Upper lobe of left lung (tissue), 6 donors: ENCODE results near the gene GCLM. TPM values are rescaled to one million over a fixed set of nuclear protein-coding genes. Genes with fewer than 3 reads are reported as not detected.
"Not testable (repeated sequence)": the region's sequence is repeated elsewhere in the genome, so short reads cannot be mapped to it uniquely, and the experiment has no call there.

Experiments used
- ATAC-seq, 2 donors: fragments of 200-7000 bp; cut with Tn5 transposase; one replicate each; pipeline ENCODE4 v1.9.1; 2022; ENCODE audit warnings: mild to moderate bottlenecking in 2 of 2, moderate library complexity in 2 of 2; ENCODE audit not compliant: low FRiP score in 2 of 2
- DNase-seq, 2 donors: peaks; one replicate each; pipeline ENCODE4 v3.0.0-alpha.2; 2019 to 2020
- H3K27ac ChIP-seq, 4 donors: fragments of 200-600 bp; sonication (generic); one replicate each; pipeline ENCODE4 v1.5.1; 2016 to 2019
- H3K27me3 ChIP-seq, 4 donors: fragments of 200-600 bp; sonication (generic); one replicate each; pipeline ENCODE4 v1.5.1; 2017 to 2019
- H3K36me3 ChIP-seq, 4 donors: fragments of 200-600 bp; sonication (generic); one replicate each; pipeline ENCODE4 v1.5.1; 2016 to 2019
- H3K4me1 ChIP-seq, 4 donors: fragments of 200-600 bp; sonication (generic); one replicate each; pipeline ENCODE4 v1.5.1; 2018 to 2019
- H3K4me3 ChIP-seq, 4 donors: fragments of 200-600 bp; sonication (generic); one replicate each; pipeline ENCODE4 v1.5.1; 2017 to 2019; ENCODE audit warnings: mild to moderate bottlenecking in 2 of 4, moderate library complexity in 1 of 4
- H3K9me3 ChIP-seq, 4 donors: fragments of 200-600 bp; sonication (generic); one replicate each; pipeline ENCODE4 v1.5.1; 2018 to 2019
- EP300 ChIP-seq, 4 donors: sonication (generic); formaldehyde crosslinking; IDR thresholded peaks; one replicate each; pipeline ENCODE4 v1.5.1; 2017; ENCODE audit warnings: antibody characterized with exemption in 4 of 4, control low read depth in 2 of 4
- POLR2A ChIP-seq, 4 donors: fragments of 450-650 bp; IDR thresholded peaks; one replicate each; pipeline ENCODE4 v1.5.1; 2016 to 2017; ENCODE audit warnings: antibody characterized with exemption in 4 of 4, mild to moderate bottlenecking in 2 of 4
- POLR2AphosphoS5 ChIP-seq, 2 donors: sonication (generic); formaldehyde crosslinking; IDR thresholded peaks; one replicate each; pipeline ENCODE4 v1.5.1; 2017; ENCODE audit warnings: antibody characterized with exemption in 2 of 2
- WGBS, 2 donors: methylation state at CpG; one replicate each; pipeline ENCODE4 v1.1.5; 2017 to 2018; 5-methylcytosine and 5-hydroxymethylcytosine counted together
- total RNA-seq, 6 donors: library from RNA; depleted of rRNA in 4 of 6; stranded (reverse); fragments of >200 nt in 4 of 6; gene quantifications; one replicate each; pipeline versions ENCODE4 v1.1.0 to v1.2.1, GENCODE V29; 2016 to 2021
- TF ChIP-seq, protein P1 (sequence below), 6 experiments: fragments of 450-650 bp in 4 of 6; fragments of 200-600 bp in 2 of 6; sonication (generic) in 2 of 6; IDR thresholded peaks; one replicate each; pipeline ENCODE4 v1.5.1; 2016 to 2019; ENCODE audit warnings: antibody characterized with exemption in 6 of 6
- donor health status: DM: no; HTN: no; CAD: no; lungs with moderate emphysema.
- donor health status: DM: no; HTN: yes; CAD: no; lungs with severe emphysema.

Gene GCLM
- total RNA-seq, 6 donors from 2014 or later: 11.3 to 25.1 (median 20.2) TPM

DNA sequence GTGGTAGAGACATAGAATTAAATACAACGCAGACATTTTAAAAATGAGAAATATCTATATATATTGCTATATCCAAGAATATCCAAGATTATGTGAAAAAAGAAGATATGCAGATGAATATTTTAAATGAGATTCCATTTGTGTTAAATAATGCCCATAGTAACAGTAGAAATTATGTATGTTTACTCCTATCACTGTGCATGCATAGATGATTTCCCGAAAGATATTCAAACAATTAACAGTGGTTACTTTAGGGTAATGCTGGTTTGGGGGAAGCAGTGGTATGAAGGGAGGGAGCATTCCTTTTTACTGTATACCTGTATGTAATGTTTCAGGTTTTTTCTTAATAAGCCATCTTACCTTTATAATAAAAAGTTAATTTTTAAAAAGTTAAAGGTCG, 55.3 kb downstream of the GCLM start:
- Histone ChIP-seq H3K27ac (no peak overlapping the region), H3K4me3 (no peak overlapping the region), H3K36me3 (no peaks in the 10 kb centered on the region), H3K27me3 (no peaks in the 10 kb centered on the region), H3K4me1 (no peaks in the 10 kb centered on the region), H3K9me3 (no peaks in the 10 kb centered on the region)
- 93 to 96% methylated on average over 3 of the region's 3 CpGs for WGBS, 2 donors
- TF ChIP-seq, protein P1, sequence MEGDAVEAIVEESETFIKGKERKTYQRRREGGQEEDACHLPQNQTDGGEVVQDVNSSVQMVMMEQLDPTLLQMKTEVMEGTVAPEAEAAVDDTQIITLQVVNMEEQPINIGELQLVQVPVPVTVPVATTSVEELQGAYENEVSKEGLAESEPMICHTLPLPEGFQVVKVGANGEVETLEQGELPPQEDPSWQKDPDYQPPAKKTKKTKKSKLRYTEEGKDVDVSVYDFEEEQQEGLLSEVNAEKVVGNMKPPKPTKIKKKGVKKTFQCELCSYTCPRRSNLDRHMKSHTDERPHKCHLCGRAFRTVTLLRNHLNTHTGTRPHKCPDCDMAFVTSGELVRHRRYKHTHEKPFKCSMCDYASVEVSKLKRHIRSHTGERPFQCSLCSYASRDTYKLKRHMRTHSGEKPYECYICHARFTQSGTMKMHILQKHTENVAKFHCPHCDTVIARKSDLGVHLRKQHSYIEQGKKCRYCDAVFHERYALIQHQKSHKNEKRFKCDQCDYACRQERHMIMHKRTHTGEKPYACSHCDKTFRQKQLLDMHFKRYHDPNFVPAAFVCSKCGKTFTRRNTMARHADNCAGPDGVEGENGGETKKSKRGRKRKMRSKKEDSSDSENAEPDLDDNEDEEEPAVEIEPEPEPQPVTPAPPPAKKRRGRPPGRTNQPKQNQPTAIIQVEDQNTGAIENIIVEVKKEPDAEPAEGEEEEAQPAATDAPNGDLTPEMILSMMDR (IDR thresholded peaks at IDR 0.05): no peak
- TF ChIP-seq POLR2A (IDR thresholded peaks at IDR 0.05): no peak
- TF ChIP-seq EP300 (IDR thresholded peaks at IDR 0.05): no peak
- DNase-seq (no peak), ATAC-seq (no peak)

GRCh38 chr1:93851878-93852277, 57.4 kb downstream of the GCLM start:
- H3K27me3 ChIP-seq: no peaks in the 10 kb centered on the region
- no peaks in the 10 kb centered on the region for H3K36me3 ChIP-seq
- no peak overlapping the region for H3K27ac ChIP-seq
- WGBS, 2 donors: 83 to 85% methylated on average over 1 of the region's 1 CpG
- H3K9me3 ChIP-seq: no peaks in the 10 kb centered on the region
- H3K4me3 ChIP-seq: no peak overlapping the region
- no peak for TF ChIP-seq POLR2A (IDR thresholded peaks at IDR 0.05)
- no peak for TF ChIP-seq POLR2AphosphoS5 (IDR thresholded peaks at IDR 0.05)
- TF ChIP-seq EP300 (IDR thresholded peaks at IDR 0.05): no peak
- peaks cover 0 to 7% (median 1%) of the 10 kb centered on the region in 4 donors for H3K4me1 ChIP-seq
- DNase-seq: no peak
- no peak for ATAC-seq

DNA sequence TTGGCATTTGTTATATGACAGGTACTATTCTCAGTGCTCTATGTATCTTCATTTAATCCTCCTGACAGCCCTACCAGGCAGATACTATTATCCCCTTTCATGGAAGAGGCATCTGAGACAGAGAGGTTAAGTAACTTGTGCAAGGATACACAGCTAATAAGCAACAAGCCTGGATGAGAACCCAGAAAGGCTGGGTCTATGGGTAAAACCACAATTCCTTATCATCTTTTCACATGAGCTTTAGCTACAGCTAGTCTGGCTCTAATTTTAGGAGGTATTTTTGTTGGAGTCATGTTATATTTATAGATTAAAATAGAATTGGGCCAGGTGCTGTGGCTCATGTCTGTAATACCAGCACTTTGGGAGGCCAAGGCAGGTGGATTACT, 57.9 kb downstream of the GCLM start:
- Histone ChIP-seq H3K27ac (no peak overlapping the region), H3K4me3 (no peak overlapping the region), H3K4me1 (peaks cover 0 to 7% (median 1%) of the 10 kb centered on the region in 4 donors), H3K27me3 (no peaks in the 10 kb centered on the region), H3K36me3 (no peaks in the 10 kb centered on the region), H3K9me3 (no peaks in the 10 kb centered on the region)
- DNase-seq: no peak
- TF ChIP-seq, protein P1 (IDR thresholded peaks at IDR 0.05): no peak
- no peak for TF ChIP-seq POLR2AphosphoS5 (IDR thresholded peaks at IDR 0.05)
- TF ChIP-seq POLR2A (IDR thresholded peaks at IDR 0.05): no peak
- no peak for TF ChIP-seq EP300 (IDR thresholded peaks at IDR 0.05)
- no peak for ATAC-seq

DNA sequence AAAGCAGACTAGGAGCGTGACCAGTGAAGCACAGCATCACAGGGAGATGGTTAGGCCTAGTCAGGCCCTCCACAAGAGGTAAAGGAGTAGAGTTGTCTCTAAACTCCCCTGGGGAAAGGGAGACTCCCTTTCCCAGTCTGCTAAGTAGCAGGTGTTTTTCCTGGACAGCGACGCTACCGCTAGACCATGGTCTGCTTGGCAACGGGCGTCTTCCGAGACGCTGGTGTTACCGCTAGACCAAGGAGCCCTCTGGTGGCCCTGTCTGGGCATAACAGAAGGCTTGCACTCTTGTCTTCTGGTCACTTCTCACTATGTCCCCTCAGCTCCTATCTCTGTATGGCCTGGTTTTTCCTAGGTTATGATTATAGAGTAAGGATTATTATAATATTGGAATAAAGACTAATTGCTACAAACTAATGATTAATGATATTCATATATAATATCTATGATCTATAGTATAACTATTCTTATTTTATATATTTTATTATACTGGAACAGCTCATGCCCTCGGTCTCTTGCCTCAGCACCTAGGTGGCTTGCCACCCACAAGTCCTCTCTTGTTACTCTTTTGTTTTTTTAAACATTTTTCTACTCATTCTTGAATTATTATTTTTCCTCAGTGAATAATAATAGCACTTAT, 58.4 kb downstream of the GCLM start:
- peaks cover 1 to 12% (median 4%) of the 10 kb centered on the region in 4 donors for H3K4me1 ChIP-seq
- H3K4me3 ChIP-seq, H3K27ac ChIP-seq, ATAC-seq, H3K9me3 ChIP-seq, H3K36me3 ChIP-seq, H3K27me3 ChIP-seq: not testable (repeated sequence)
- WGBS, 2 donors: 43 to 46% methylated on average over 10 of the region's 10 CpGs
- TF ChIP-seq, protein P1 (IDR thresholded peaks at IDR 0.05): peak; percentile 20 to 79 (median 60)
- peak in 1 of 2 donors; percentile 82 for DNase-seq

GRCh38 chr1:93848350-93848883, 60.8 kb downstream of the GCLM start:
- peak overlapping the region; percentile 94 to 99 (median 96) for H3K27ac ChIP-seq
- 63% methylated on average over 4 of the region's 4 CpGs for WGBS, 2 donors
- no peaks in the 10 kb centered on the region for H3K27me3 ChIP-seq
- H3K4me1 ChIP-seq: peaks cover 21 to 27% (median 26%) of the 10 kb centered on the region in 4 donors
- ATAC-seq (no peak), DNase-seq (no peak)
- H3K36me3 ChIP-seq: no peaks in the 10 kb centered on the region
- TF ChIP-seq EP300 (IDR thresholded peaks at IDR 0.05) (no peak), POLR2AphosphoS5 (IDR thresholded peaks at IDR 0.05) (no peak), POLR2A (IDR thresholded peaks at IDR 0.05) (no peak)
- TF ChIP-seq, protein P1 (IDR thresholded peaks at IDR 0.05): no peak
- peak overlapping the region; percentile 51 to 83 (median 68) for H3K4me3 ChIP-seq
- no peaks in the 10 kb centered on the region for H3K9me3 ChIP-seq
